HCT116 (cell line): ENCODE measurements around the gene IMMP2L.

Source experiments
- CTCF ChIP-seq, 3 experiments: fragments of 200-600 bp in 1 of 3; sonication (generic) in 1 of 3; IDR thresholded peaks in 2 of 3; conservative IDR thresholded peaks in 1 of 3; 2 replicates each; pipeline ENCODE4 v1.5.1; 2012 to 2017; ENCODE audit warnings: low read depth in 2 of 3, low read length in 2 of 3, antibody characterized with exemption in 1 of 3, borderline replicate concordance in 1 of 3, control low read depth in 1 of 3, mild to moderate bottlenecking in 1 of 3, mixed read lengths in 1 of 3, mixed run types in 1 of 3, moderate library complexity in 1 of 3; ENCODE audit not compliant: insufficient read depth in 1 of 3
- POLR2A ChIP-seq: IDR thresholded peaks from 2 replicates; pipeline ENCODE4 v1.7.0; 2011; ENCODE audit warnings: borderline replicate concordance; ENCODE audit not compliant: insufficient read depth, insufficient read length; ENCODE audit errors: extremely low read depth
- POLR2AphosphoS5 ChIP-seq: IDR thresholded peaks from 2 replicates; pipeline ENCODE4 v1.6.1; 2011; ENCODE audit warnings: mild to moderate bottlenecking, low read depth, low read length, moderate library complexity
- YY1 ChIP-seq: IDR thresholded peaks from 2 replicates; pipeline ENCODE4 v1.6.1; 2011; ENCODE audit warnings: low read length, low read depth, moderate library complexity, mild to moderate bottlenecking; ENCODE audit not compliant: insufficient replicate concordance; ENCODE audit errors: extremely low read depth
- TF ChIP-seq, protein P1 (sequence below): IDR thresholded peaks from 2 replicates; pipeline ENCODE4 v1.6.1; 2012

DNA sequence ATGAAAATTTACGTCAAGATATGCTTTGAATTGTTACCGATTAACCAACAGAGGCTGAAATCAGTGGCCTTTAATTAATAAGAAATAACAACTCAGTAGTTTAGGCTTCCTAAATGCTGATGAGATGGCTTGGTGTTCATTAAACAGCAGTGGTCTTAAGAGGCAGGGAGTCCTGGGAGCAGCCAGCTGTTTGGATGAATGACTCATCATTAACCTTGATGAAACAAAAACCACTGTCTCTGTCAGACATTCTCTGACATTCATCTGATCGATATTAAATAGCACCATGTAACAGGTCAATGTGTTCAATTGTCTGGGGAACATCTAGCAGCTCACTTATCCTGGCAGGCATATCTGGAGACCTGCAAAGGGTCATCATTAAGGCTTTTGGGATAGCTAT is 705.6 kb downstream of the IMMP2L start:
- TF ChIP-seq YY1, result no peak
- no peak for TF ChIP-seq CTCF (IDR thresholded peaks at IDR 0.05 in 2 of 3, conservative IDR thresholded peaks at IDR 0.05 in 1 of 3; ENCODE audit: borderline replicate concordance in 1 of 3, insufficient read depth in 1 of 3, low read depth in 2 of 3, low read length in 2 of 3)
- TF ChIP-seq, protein P1, sequence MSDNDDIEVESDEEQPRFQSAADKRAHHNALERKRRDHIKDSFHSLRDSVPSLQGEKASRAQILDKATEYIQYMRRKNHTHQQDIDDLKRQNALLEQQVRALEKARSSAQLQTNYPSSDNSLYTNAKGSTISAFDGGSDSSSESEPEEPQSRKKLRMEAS, result no peak
- TF ChIP-seq POLR2AphosphoS5, result no peak
- no peak for TF ChIP-seq POLR2A
